ENCODE data around the gene SLC52A3.

GRCh38 chr20:766906-767305, 1.4 kb downstream of the SLC52A3 start:
- TF ChIP-seq CTCF (IDR thresholded peaks at IDR 0.05; ENCODE audit: low read length), result no peak
- TF ChIP-seq EZH2 (optimal IDR thresholded peaks at IDR 0.05; ENCODE audit: low read depth, low read length), result no peak
- TF ChIP-seq EZH2phosphoT487 (IDR thresholded peaks at IDR 0.05; ENCODE audit: low read length), result no peak
